AG04450 (cell line): ENCODE measurements around the gene TMEM238. TPM values are rescaled to one million over a fixed set of nuclear protein-coding genes. Genes with fewer than 3 reads are reported as not detected.

Experiments used
- CTCF ChIA-PET: fragments of 300-600, 350-600 bp; formaldehyde crosslinking; extraction: SDS; loops from one replicate; lab custom pipeline; 2022; ENCODE audit warnings: antibody characterized with exemption, inconsistent platforms; lab: Charles Lee
- POLR2A ChIA-PET: fragments of 350-600 bp; formaldehyde crosslinking; extraction: SDS; loops from one replicate; lab custom pipeline; 2021; ENCODE audit warnings: antibody characterized with exemption, inconsistent platforms; lab: Yijun Ruan, JAX
- DNase-seq: peaks from one replicate; pipeline ENCODE4 v3.0.0-alpha.2; 2011; ENCODE audit warnings: low read depth, low spot score
- H3K27ac ChIP-seq: one replicate; pipeline ENCODE4 v1.5.1; 2012; ENCODE audit warnings: low read depth, low read length, control low read depth
- H3K27me3 ChIP-seq: one replicate; pipeline ENCODE4 v1.6.0; 2012; ENCODE audit warnings: low read length; ENCODE audit not compliant: control insufficient read depth, insufficient read depth
- H3K4me3 ChIP-seq: 2 replicates; pipeline ENCODE4 v1.5.1; 2011; ENCODE audit warnings: mild to moderate bottlenecking, low read depth, low read length, control low read depth
- H3K9me3 ChIP-seq: 2 replicates; pipeline ENCODE4 v1.5.1; 2012; ENCODE audit warnings: low read length; ENCODE audit not compliant: control insufficient read depth, insufficient read depth
- CTCF ChIP-seq: IDR thresholded peaks from 2 replicates; pipeline ENCODE4 v1.5.1; 2011; ENCODE audit warnings: low read depth, low read length, control low read depth, inconsistent platforms
- polyA plus RNA-seq: library from polyadenylated mRNA; depleted of rRNA; stranded (reverse); fragments of >200 nt; gene quantifications from 2 replicates; pipeline ENCODE4 v1.2.3, GENCODE V29; 2011

TMEM238 gene
- polyA plus RNA-seq, 1 experiment: not detected

- TF ChIP-seq CTCF: no peak
- Histone ChIP-seq H3K27me3 (no peaks in the 10 kb centered on the region), H3K4me3 (no peak overlapping the region), H3K27ac (peak overlapping the region; percentile 39), H3K9me3 (no peaks in the 10 kb centered on the region)
- peak; percentile 42 for DNase-seq
- CTCF ChIA-PET: interaction anchor here (0.6 kb wide), 1 partner anchor 252 kb away, joined by 3 read pairs; no protein-coding TSS in a partner anchor
- POLR2A ChIA-PET: interaction anchor here (0.7 to 10.3 kb wide), 5 partner anchors 8 to 61 kb away, joined by 3 to 93 read pairs (median 5); partner anchors contain the start of gene UBE2S
These were observed 7.9 kb upstream of the TMEM238 start for GRCh38 chr19:55391702-55392615.

GRCh38 chr19:55391191-55391670 is 7.1 kb upstream of the TMEM238 start:
- TF ChIP-seq CTCF: no peak
- no peak for DNase-seq
- peaks cover 4% of the 10 kb centered on the region; the same call in 1 of the 2 replicates for H3K9me3 ChIP-seq
- ChIA-PET POLR2A (interaction anchor here (0.8 to 10.3 kb wide), 4 partner anchors 9 to 30 kb away, joined by 3 to 93 read pairs (median 4); partner anchors contain the start of genes IL11 and UBE2S), CTCF (no interaction called here)
- H3K27ac ChIP-seq: peak overlapping the region; percentile 52
- H3K4me3 ChIP-seq: no peak overlapping the region
- no peaks in the 10 kb centered on the region for H3K27me3 ChIP-seq

DNA sequence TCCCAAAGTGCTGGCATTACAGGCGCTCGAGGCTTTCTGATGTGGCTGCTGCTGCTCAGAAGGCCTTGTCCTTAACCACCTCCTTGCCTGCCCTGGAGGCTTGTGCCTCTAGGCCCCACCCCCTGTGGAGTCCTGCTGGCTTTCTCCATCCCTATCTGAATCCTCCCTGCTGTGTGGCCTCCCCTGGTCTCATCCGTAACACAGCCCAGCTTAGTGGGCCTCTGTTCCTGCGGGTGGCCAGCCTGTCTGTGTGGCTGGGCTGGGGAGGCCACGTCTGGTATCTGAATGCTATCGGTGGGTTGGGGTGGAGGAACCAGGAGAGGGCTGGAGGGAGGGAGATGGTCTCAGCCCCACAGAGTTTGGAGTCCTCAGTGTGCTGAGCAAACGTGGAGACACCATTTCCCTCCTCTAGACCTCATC is 6.4 kb upstream of the TMEM238 start:
- Histone ChIP-seq H3K9me3 (peaks cover 4% of the 10 kb centered on the region; the same call in 1 of the 2 replicates), H3K27me3 (no peaks in the 10 kb centered on the region), H3K27ac (no peak overlapping the region), H3K4me3 (no peak overlapping the region)
- CTCF ChIA-PET: interaction anchor here (1.5 kb wide), 1 partner anchor 100 kb away, joined by 3 read pairs; no protein-coding TSS in a partner anchor
- TF ChIP-seq CTCF: no peak
- POLR2A ChIA-PET: interaction anchor here (1.2 to 10.3 kb wide), 4 partner anchors 9 to 20 kb away, joined by 3 to 93 read pairs (median 4); partner anchors contain the start of genes IL11 and UBE2S
- no peak for DNase-seq

GRCh38 chr19:55389386-55390317 is 5.6 kb upstream of the TMEM238 start:
- H3K27me3 ChIP-seq: no peaks in the 10 kb centered on the region
- CTCF ChIA-PET: interaction anchor here (0.9 to 1.5 kb wide), 3 partner anchors 88 to 249 kb away, joined by 3 to 5 read pairs (median 4); no protein-coding TSS in a partner anchor
- peaks cover 4% of the 10 kb centered on the region; the same call in 1 of the 2 replicates for H3K9me3 ChIP-seq
- no peak for DNase-seq
- no peak overlapping the region for H3K4me3 ChIP-seq
- peak overlapping the region; percentile 31 for H3K27ac ChIP-seq
- POLR2A ChIA-PET: interaction anchor here (0.7 to 10.3 kb wide), 5 partner anchors 10 to 24 kb away, joined by 3 to 93 read pairs (median 4); partner anchors contain the start of genes IL11 and UBE2S
- TF ChIP-seq CTCF: no peak
